Measurements from ENCODE around the gene TGFBR3. TPM values are rescaled to one million over a fixed set of nuclear protein-coding genes. Genes with fewer than 3 reads are reported as not detected.
A peak's percentile ranks its signal among the peaks of the same experiment; 100 is the strongest.

Gene TGFBR3
- total and polyA plus RNA-seq, 2 of the 13 experiments (the other 11 are each of a cell fraction or from before 2014, with no cell fraction given), result 76.5 to 195 TPM

DNA sequence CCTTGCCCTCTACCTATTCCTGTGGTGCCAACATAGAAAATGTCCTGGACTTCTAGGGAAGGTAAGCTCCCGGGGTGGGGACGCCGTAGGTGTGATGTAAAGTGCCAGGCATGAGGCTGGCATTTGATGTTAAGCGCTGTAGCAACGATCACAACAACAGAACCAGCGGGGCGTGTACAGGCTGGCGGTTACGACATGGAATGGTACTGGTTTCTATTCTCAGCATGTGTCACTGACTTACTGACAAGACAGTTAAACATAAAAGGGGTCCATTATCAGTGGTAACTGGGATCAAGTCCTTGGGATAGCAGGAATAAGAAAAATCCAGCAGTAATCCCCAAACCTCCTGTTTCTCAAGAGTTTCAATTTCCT is 58.9 kb downstream of the TGFBR3 start:
- H3K9ac ChIP-seq (ENCODE audit: insufficient read depth, low read depth, low read length), result peak overlapping the region; percentile 84
- H3K27ac ChIP-seq (ENCODE audit: extremely low read length, insufficient read depth, low read length), result peak overlapping the region; percentile 97
- H3K27me3 ChIP-seq (ENCODE audit: control insufficient read depth in 1 of 2, insufficient read depth in 2 of 2, low read length in 2 of 2), result no peaks in the 10 kb centered on the region
- peaks cover 80% of the 10 kb centered on the region for H3K79me2 ChIP-seq (ENCODE audit: insufficient read depth, low read length)
- no peak overlapping the region for H2AFZ ChIP-seq (ENCODE audit: low read length)
- H3K9me3 ChIP-seq (ENCODE audit: low read length), result no peaks in the 10 kb centered on the region
- intact Hi-C loops (cut with micrococcal nuclease; ENCODE audit: unreplicated experiment), result loop anchor here (2.0 to 5.0 kb wide), 2 partner anchors 58 to 325 kb away; partner anchors contain the start of gene CDC7
- POLR2A ChIA-PET, result interaction anchor here (0.9 to 4.3 kb wide), 9 partner anchors 8 to 58 kb away, joined by 3 to 26 read pairs (median 5); partner anchors contain the start of gene TGFBR3
- H4K20me1 ChIP-seq (ENCODE audit: insufficient read depth, low read length), result no peaks in the 10 kb centered on the region
- CTCF ChIA-PET (ENCODE audit: low intra/inter-chr PET ratio, low total read pairs), result no interaction called here
- peak; percentile 97 for DNase-seq (ENCODE audit: low spot score)
- in situ Hi-C loops (cut with HindIII; ENCODE audit: extremely low pct_ligation_motif_present, low pct_unique_long_range_greater_than_20kb), result no loop called here
- H3K4me1 ChIP-seq (ENCODE audit: insufficient read depth, low read length), result peaks cover 99% of the 10 kb centered on the region
- H3K4me2 ChIP-seq (ENCODE audit: low read depth, low read length), result peak overlapping the region; percentile 92
- peak overlapping the region in 1 of 3 experiments; percentile 44; a peak in 2 of 6 replicates for H3K4me3 ChIP-seq (replicated peaks in 1 of 3; ENCODE audit: insufficient read depth in 1 of 3, low read depth in 2 of 3, low read length in 3 of 3)
- no TSS peak for BruUV-seq (replicated peaks)
- ATAC-seq, result peak; percentile 73
- 1% methylated on average over 9 of the region's 9 CpGs for WGBS (ENCODE audit: low lambda C conversion rate)
- peaks cover 0 to 3% of the 10 kb centered on the region in 2 experiments; a peak in 2 of 5 replicates for H3K36me3 ChIP-seq (replicated peaks in 1 of 2; ENCODE audit: control insufficient read depth in 1 of 2, insufficient read depth in 2 of 2, low read length in 2 of 2)
- FAIRE-seq, result no peak
- no peak for TF ChIP-seq ONECUT2 (CRISPR knock-in tag; IDR thresholded peaks at IDR 0.05)
- TF ChIP-seq, protein P1, sequence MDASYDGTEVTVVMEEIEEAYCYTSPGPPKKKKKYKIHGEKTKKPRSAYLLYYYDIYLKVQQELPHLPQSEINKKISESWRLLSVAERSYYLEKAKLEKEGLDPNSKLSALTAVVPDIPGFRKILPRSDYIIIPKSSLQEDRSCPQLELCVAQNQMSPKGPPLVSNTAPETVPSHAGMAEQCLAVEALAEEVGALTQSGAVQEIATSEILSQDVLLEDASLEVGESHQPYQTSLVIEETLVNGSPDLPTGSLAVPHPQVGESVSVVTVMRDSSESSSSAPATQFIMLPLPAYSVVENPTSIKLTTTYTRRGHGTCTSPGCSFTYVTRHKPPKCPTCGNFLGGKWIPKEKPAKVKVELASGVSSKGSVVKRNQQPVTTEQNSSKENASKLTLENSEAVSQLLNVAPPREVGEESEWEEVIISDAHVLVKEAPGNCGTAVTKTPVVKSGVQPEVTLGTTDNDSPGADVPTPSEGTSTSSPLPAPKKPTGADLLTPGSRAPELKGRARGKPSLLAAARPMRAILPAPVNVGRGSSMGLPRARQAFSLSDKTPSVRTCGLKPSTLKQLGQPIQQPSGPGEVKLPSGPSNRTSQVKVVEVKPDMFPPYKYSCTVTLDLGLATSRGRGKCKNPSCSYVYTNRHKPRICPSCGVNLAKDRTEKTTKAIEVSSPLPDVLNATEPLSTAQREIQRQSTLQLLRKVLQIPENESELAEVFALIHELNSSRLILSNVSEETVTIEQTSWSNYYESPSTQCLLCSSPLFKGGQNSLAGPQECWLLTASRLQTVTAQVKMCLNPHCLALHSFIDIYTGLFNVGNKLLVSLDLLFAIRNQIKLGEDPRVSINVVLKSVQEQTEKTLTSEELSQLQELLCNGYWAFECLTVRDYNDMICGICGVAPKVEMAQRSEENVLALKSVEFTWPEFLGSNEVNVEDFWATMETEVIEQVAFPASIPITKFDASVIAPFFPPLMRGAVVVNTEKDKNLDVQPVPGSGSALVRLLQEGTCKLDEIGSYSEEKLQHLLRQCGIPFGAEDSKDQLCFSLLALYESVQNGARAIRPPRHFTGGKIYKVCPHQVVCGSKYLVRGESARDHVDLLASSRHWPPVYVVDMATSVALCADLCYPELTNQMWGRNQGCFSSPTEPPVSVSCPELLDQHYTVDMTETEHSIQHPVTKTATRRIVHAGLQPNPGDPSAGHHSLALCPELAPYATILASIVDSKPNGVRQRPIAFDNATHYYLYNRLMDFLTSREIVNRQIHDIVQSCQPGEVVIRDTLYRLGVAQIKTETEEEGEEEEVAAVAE (CRISPR knock-in tag; IDR thresholded peaks at IDR 0.05; ENCODE audit: borderline replicate concordance), result peak; percentile 57; the same call in 1 of the 2 replicates
- TF ChIP-seq RXRA (CRISPR knock-in tag; IDR thresholded peaks at IDR 0.05), result peak; percentile 67; the same call in 1 of the 2 replicates
- peak; percentile 65 for TF ChIP-seq TCF7L2 (IDR thresholded peaks at IDR 0.05; ENCODE audit: low read depth, low read length)
- 0 out of 2 replicates have a peak, but pooled peaks have one; percentile 48 for TF ChIP-seq SOX5 (CRISPR knock-in tag; IDR thresholded peaks at IDR 0.05; ENCODE audit: borderline replicate concordance)
- TF ChIP-seq, protein P2, sequence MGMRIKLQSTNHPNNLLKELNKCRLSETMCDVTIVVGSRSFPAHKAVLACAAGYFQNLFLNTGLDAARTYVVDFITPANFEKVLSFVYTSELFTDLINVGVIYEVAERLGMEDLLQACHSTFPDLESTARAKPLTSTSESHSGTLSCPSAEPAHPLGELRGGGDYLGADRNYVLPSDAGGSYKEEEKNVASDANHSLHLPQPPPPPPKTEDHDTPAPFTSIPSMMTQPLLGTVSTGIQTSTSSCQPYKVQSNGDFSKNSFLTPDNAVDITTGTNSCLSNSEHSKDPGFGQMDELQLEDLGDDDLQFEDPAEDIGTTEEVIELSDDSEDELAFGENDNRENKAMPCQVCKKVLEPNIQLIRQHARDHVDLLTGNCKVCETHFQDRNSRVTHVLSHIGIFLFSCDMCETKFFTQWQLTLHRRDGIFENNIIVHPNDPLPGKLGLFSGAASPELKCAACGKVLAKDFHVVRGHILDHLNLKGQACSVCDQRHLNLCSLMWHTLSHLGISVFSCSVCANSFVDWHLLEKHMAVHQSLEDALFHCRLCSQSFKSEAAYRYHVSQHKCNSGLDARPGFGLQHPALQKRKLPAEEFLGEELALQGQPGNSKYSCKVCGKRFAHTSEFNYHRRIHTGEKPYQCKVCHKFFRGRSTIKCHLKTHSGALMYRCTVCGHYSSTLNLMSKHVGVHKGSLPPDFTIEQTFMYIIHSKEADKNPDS (CRISPR knock-in tag; IDR thresholded peaks at IDR 0.05), result peak; percentile 92
- TF ChIP-seq, protein P3, sequence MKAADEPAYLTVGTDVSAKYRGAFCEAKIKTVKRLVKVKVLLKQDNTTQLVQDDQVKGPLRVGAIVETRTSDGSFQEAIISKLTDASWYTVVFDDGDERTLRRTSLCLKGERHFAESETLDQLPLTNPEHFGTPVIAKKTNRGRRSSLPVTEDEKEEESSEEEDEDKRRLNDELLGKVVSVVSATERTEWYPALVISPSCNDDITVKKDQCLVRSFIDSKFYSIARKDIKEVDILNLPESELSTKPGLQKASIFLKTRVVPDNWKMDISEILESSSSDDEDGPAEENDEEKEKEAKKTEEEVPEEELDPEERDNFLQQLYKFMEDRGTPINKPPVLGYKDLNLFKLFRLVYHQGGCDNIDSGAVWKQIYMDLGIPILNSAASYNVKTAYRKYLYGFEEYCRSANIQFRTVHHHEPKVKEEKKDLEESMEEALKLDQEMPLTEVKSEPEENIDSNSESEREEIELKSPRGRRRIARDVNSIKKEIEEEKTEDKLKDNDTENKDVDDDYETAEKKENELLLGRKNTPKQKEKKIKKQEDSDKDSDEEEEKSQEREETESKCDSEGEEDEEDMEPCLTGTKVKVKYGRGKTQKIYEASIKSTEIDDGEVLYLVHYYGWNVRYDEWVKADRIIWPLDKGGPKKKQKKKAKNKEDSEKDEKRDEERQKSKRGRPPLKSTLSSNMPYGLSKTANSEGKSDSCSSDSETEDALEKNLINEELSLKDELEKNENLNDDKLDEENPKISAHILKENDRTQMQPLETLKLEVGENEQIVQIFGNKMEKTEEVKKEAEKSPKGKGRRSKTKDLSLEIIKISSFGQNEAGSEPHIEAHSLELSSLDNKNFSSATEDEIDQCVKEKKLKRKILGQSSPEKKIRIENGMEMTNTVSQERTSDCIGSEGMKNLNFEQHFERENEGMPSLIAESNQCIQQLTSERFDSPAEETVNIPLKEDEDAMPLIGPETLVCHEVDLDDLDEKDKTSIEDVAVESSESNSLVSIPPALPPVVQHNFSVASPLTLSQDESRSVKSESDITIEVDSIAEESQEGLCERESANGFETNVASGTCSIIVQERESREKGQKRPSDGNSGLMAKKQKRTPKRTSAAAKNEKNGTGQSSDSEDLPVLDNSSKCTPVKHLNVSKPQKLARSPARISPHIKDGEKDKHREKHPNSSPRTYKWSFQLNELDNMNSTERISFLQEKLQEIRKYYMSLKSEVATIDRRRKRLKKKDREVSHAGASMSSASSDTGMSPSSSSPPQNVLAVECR (CRISPR knock-in tag; IDR thresholded peaks at IDR 0.05; ENCODE audit: borderline replicate concordance), result 0 out of 2 replicates have a peak, but pooled peaks have one; percentile 38
- TF ChIP-seq, protein P4, sequence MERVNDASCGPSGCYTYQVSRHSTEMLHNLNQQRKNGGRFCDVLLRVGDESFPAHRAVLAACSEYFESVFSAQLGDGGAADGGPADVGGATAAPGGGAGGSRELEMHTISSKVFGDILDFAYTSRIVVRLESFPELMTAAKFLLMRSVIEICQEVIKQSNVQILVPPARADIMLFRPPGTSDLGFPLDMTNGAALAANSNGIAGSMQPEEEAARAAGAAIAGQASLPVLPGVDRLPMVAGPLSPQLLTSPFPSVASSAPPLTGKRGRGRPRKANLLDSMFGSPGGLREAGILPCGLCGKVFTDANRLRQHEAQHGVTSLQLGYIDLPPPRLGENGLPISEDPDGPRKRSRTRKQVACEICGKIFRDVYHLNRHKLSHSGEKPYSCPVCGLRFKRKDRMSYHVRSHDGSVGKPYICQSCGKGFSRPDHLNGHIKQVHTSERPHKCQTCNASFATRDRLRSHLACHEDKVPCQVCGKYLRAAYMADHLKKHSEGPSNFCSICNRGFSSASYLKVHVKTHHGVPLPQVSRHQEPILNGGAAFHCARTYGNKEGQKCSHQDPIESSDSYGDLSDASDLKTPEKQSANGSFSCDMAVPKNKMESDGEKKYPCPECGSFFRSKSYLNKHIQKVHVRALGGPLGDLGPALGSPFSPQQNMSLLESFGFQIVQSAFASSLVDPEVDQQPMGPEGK (CRISPR knock-in tag; IDR thresholded peaks at IDR 0.05), result peak; percentile 35
- TF ChIP-seq ZBTB20 (CRISPR knock-in tag; IDR thresholded peaks at IDR 0.05; ENCODE audit: borderline replicate concordance, low read depth), result peak; percentile 31; the same call in 1 of the 2 replicates
